ENCODE data around the gene PTGFRN. TPM values are rescaled to one million over a fixed set of nuclear protein-coding genes. Genes with fewer than 3 reads are reported as not detected.

PTGFRN gene
- total and polyA plus RNA-seq, 2 of the 8 experiments (the other 6 are each of a cell fraction or from before 2014, with no cell fraction given) = 13.0 to 32.6 TPM

GRCh38 chr1:116908820-116909511 lies 750 bp upstream of the PTGFRN start (continued):
- no peak for TF ChIP-seq GTF2F1 (IDR thresholded peaks at IDR 0.05; ENCODE audit: borderline replicate concordance, low read depth, low read length)
- TF ChIP-seq JUND (IDR thresholded peaks at IDR 0.05; ENCODE audit: low read length) = no peak
- no peak for TF ChIP-seq BCL11A (IDR thresholded peaks at IDR 0.05; ENCODE audit: low read depth in 2 of 2, low read length in 2 of 2)

All from H1 (cell line).